GM13976 (cell line): ENCODE measurements around the gene REXO4.
A peak's percentile ranks its signal among the peaks of the same experiment; 100 is the strongest.

Source experiments
- DNase-seq: peaks from one replicate; pipeline ENCODE4 v3.0.0; 2012; ENCODE audit warnings: low spot score
- CTCF ChIP-seq: IDR thresholded peaks from 2 replicates; pipeline ENCODE4 v1.5.1; 2012; ENCODE audit warnings: borderline replicate concordance, mild to moderate bottlenecking; ENCODE audit not compliant: insufficient read depth; ENCODE audit errors: extremely low read depth, missing control alignments, control extremely low read depth
- in situ Hi-C: fragments of 300-500 bp; cut with MboI; formaldehyde crosslinking; loops from one replicate; pipeline ENCODE4 v1.12.0; 2022; ENCODE audit warnings: low sequenced_read_pairs, mixed read lengths, inconsistent platforms; ENCODE audit not compliant: unreplicated experiment

REXO4 gene

GRCh38 chr9:133406480-133407307, 11.1 kb downstream of the REXO4 start:
- in situ Hi-C loops = no loop called here
- DNase-seq = peak; percentile 90
- peak; percentile 94 for TF ChIP-seq CTCF

GRCh38 chr9:133405508-133406438, 12.0 kb downstream of the REXO4 start:
- no peak for TF ChIP-seq CTCF
- no peak for DNase-seq
- in situ Hi-C loops = no loop called here

- in situ Hi-C loops = no loop called here
- no peak for TF ChIP-seq CTCF
- DNase-seq = no peak
Observed at GRCh38 chr9:133404454-133405002, 13.3 kb downstream of the REXO4 start.

GRCh38 chr9:133403766-133404453, 13.9 kb downstream of the REXO4 start:
- in situ Hi-C loops = no loop called here
- TF ChIP-seq CTCF = peak; percentile 53
- peak; percentile 66 for DNase-seq

- in situ Hi-C loops = no loop called here
- DNase-seq = no peak
- TF ChIP-seq CTCF = no peak
Observed at GRCh38 chr9:133402689-133403088, 15.1 kb downstream of the REXO4 start.

- in situ Hi-C loops = no loop called here
- TF ChIP-seq CTCF = no peak
- no peak for DNase-seq
Observed at GRCh38 chr9:133401588-133401987, 16.2 kb downstream of the REXO4 start.
